Measurements from ENCODE around the gene STK39. TPM values are rescaled to one million over a fixed set of nuclear protein-coding genes. Genes with fewer than 3 reads are reported as not detected.

Gene STK39
- polyA plus RNA-seq, 2 of the 4 experiments (the other 2 are of a cell fraction): 14.2 to 27.2 TPM

DNA sequence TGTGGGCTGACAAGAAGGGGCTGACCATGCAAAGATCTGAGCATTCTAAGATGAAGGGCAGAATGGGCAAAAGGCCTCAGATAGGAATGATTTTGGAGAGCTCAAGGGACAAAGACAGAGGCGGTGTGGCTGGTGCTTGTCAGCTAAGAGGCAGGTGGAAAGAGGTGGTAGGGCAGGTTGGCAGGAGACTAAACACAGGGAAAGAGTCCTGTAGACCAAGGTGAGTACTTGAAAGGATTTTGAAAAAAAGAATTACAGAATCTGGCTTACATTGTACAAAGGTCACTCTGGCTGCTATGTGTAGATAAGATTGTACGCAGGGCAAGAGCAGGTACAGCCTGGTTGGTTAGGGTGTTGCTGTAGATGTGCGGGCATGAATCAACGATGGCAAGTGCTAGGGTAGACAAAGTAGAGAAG, 50.6 kb downstream of the STK39 start:
- ChIA-PET CTCF (no interaction called here), POLR2A (no interaction called here)
- no peak for DNase-seq (ENCODE audit: low read depth in 1 of 2, low spot score in 1 of 2)
- H3K4me2 ChIP-seq: no peak overlapping the region
- WGBS (ENCODE audit: missing lambda C conversion rate): 98% methylated on average over 4 of the region's 4 CpGs
- peaks cover 21% of the 10 kb centered on the region for H3K4me1 ChIP-seq
- ATAC-seq: no peak
- no peak overlapping the region for H3K27ac ChIP-seq
- TF ChIP-seq NPAS2 (CRISPR knock-in tag; IDR thresholded peaks at IDR 0.05; ENCODE audit: borderline replicate concordance) (no peak), EHF (CRISPR knock-in tag; IDR thresholded peaks at IDR 0.05) (no peak), RAD21 (conservative IDR thresholded peaks at IDR 0.05 in 1 of 2, IDR thresholded peaks at IDR 0.05 in 1 of 2) (no peak), ZC3H11A (IDR thresholded peaks at IDR 0.05) (no peak), SMC3 (IDR thresholded peaks at IDR 0.05) (no peak), RARB (CRISPR knock-in tag; IDR thresholded peaks at IDR 0.05) (no peak), TP53 (CRISPR knock-in tag; IDR thresholded peaks at IDR 0.05) (no peak), CHD2 (IDR thresholded peaks at IDR 0.05; ENCODE audit: low read length, partially characterized antibody) (no peak)
- TF ChIP-seq, protein P1, sequence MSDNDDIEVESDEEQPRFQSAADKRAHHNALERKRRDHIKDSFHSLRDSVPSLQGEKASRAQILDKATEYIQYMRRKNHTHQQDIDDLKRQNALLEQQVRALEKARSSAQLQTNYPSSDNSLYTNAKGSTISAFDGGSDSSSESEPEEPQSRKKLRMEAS (IDR thresholded peaks at IDR 0.05): no peak
- TF ChIP-seq, protein P2, sequence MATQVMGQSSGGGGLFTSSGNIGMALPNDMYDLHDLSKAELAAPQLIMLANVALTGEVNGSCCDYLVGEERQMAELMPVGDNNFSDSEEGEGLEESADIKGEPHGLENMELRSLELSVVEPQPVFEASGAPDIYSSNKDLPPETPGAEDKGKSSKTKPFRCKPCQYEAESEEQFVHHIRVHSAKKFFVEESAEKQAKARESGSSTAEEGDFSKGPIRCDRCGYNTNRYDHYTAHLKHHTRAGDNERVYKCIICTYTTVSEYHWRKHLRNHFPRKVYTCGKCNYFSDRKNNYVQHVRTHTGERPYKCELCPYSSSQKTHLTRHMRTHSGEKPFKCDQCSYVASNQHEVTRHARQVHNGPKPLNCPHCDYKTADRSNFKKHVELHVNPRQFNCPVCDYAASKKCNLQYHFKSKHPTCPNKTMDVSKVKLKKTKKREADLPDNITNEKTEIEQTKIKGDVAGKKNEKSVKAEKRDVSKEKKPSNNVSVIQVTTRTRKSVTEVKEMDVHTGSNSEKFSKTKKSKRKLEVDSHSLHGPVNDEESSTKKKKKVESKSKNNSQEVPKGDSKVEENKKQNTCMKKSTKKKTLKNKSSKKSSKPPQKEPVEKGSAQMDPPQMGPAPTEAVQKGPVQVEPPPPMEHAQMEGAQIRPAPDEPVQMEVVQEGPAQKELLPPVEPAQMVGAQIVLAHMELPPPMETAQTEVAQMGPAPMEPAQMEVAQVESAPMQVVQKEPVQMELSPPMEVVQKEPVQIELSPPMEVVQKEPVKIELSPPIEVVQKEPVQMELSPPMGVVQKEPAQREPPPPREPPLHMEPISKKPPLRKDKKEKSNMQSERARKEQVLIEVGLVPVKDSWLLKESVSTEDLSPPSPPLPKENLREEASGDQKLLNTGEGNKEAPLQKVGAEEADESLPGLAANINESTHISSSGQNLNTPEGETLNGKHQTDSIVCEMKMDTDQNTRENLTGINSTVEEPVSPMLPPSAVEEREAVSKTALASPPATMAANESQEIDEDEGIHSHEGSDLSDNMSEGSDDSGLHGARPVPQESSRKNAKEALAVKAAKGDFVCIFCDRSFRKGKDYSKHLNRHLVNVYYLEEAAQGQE (IDR thresholded peaks at IDR 0.05): no peak
- H3K4me3 ChIP-seq: no peak overlapping the region
- no peaks in the 10 kb centered on the region for H3K9me3 ChIP-seq
- no peak for FAIRE-seq

DNA sequence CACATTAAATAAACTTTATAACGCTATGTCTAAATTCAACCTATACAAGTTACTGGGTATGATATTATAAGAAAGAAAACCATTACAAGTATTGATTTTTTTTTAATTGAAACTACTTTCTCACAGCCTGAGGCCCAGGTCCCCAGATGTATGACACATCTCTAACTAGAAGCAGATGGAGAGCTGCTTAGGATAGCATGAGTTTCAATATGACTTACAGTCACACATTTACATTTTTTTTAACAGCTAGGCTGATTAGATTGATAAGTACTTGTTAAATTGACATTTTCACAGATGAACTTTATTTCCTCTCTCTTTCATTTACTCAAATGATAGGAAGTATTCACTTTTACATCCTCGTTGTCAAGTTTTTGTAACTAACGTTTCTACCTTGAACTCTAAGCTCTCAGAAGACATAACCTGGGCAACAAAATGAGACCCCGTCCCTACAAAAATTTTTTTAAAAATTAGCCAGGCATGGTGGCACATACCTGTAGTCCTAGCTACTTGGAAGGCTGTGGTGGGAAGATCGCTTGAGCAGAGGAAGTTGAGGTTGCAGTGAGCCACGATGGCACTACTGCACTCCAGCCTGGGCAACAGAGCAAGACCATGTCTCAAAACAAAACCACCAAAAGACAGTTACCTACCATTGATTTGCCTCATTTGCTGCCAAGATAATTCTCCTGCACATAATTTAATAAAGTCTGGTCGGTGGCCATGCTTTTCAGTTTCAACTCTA, 52.4 kb downstream of the STK39 start:
- no peak overlapping the region for H3K4me3 ChIP-seq
- 91% methylated on average over 7 of the region's 7 CpGs for WGBS (ENCODE audit: missing lambda C conversion rate)
- no peak for FAIRE-seq
- ATAC-seq: no peak
- peaks cover 31% of the 10 kb centered on the region for H3K4me1 ChIP-seq
- CTCF ChIA-PET: no interaction called here
- H3K9me3 ChIP-seq: no peaks in the 10 kb centered on the region
- no peak for DNase-seq (ENCODE audit: low read depth in 1 of 2, low spot score in 1 of 2)
- no peak overlapping the region for H3K4me2 ChIP-seq
- no peak for TF ChIP-seq TP53 (CRISPR knock-in tag; IDR thresholded peaks at IDR 0.05)
- TF ChIP-seq, protein P3, sequence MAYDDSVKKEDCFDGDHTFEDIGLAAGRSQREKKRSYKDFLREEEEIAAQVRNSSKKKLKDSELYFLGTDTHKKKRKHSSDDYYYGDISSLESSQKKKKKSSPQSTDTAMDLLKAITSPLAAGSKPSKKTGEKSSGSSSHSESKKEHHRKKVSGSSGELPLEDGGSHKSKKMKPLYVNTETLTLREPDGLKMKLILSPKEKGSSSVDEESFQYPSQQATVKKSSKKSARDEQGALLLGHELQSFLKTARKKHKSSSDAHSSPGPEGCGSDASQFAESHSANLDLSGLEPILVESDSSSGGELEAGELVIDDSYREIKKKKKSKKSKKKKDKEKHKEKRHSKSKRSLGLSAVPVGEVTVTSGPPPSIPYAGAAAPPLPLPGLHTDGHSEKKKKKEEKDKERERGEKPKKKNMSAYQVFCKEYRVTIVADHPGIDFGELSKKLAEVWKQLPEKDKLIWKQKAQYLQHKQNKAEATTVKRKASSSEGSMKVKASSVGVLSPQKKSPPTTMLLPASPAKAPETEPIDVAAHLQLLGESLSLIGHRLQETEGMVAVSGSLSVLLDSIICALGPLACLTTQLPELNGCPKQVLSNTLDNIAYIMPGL (CRISPR knock-in tag; IDR thresholded peaks at IDR 0.05; ENCODE audit: borderline replicate concordance): no peak
- TF ChIP-seq JUNB (IDR thresholded peaks at IDR 0.05): no peak
- TF ChIP-seq HOXA7 (CRISPR knock-in tag; IDR thresholded peaks at IDR 0.05): no peak
- no peak for TF ChIP-seq ZSCAN20 (CRISPR knock-in tag; IDR thresholded peaks at IDR 0.05)
- TF ChIP-seq PHF8 (IDR thresholded peaks at IDR 0.05; ENCODE audit: borderline replicate concordance, low read depth): no peak
- TF ChIP-seq POLR2AphosphoS2 (conservative IDR thresholded peaks at IDR 0.05; ENCODE audit: low read length): no peak
- TF ChIP-seq ZFP36 (IDR thresholded peaks at IDR 0.05; ENCODE audit: borderline replicate concordance, partially characterized antibody): no peak
- TF ChIP-seq GATA3 (IDR thresholded peaks at IDR 0.05; ENCODE audit: borderline replicate concordance): no peak
- POLR2A ChIA-PET: no interaction called here
- H3K27ac ChIP-seq: no peak overlapping the region

All from A549 (cell line).